T-helper 9 cell (primary cell): ENCODE measurements around the gene TMEM271.
"Not testable (repeated sequence)": the region's sequence is repeated elsewhere in the genome, so short reads cannot be mapped to it uniquely, and the experiment has no call there.

ENCODE experiments used
- DNase-seq: peaks from one replicate; pipeline ENCODE4 v3.0.0-alpha.2; 2020

The TMEM271 gene

GRCh38 chr4:560731-561291 is 15.3 kb downstream of the TMEM271 start:
- no peak for DNase-seq

GRCh38 chr4:560061-560460 is 16.0 kb downstream of the TMEM271 start:
- DNase-seq = no peak

GRCh38 chr4:555566-556275 is 20.4 kb downstream of the TMEM271 start:
- DNase-seq = no peak

GRCh38 chr4:554793-555320 is 21.2 kb downstream of the TMEM271 start:
- DNase-seq = not testable (repeated sequence)

GRCh38 chr4:552019-552418 is 24.1 kb downstream of the TMEM271 start:
- DNase-seq = no peak

- not testable (repeated sequence) for DNase-seq
Observed at GRCh38 chr4:550268-550667, 25.8 kb downstream of the TMEM271 start.

GRCh38 chr4:548976-549375 is 27.1 kb downstream of the TMEM271 start:
- no peak for DNase-seq

- no peak for DNase-seq
Observed at GRCh38 chr4:545612-546011, 30.5 kb downstream of the TMEM271 start.

GRCh38 chr4:544386-545105 is 31.5 kb downstream of the TMEM271 start:
- DNase-seq = no peak

- no peak for DNase-seq
Observed at GRCh38 chr4:541271-541670, 34.8 kb downstream of the TMEM271 start.

- DNase-seq = no peak
Observed at GRCh38 chr4:538542-539142, 37.5 kb downstream of the TMEM271 start.

- no peak for DNase-seq
Observed at GRCh38 chr4:537436-538264, 38.4 kb downstream of the TMEM271 start.

- no peak for DNase-seq
Observed at GRCh38 chr4:536351-536972, 39.6 kb downstream of the TMEM271 start.

- no peak for DNase-seq
Observed at GRCh38 chr4:535924-536281, 40.2 kb downstream of the TMEM271 start.

GRCh38 chr4:535181-535923 is 40.7 kb downstream of the TMEM271 start:
- no peak for DNase-seq

GRCh38 chr4:534576-535151 is 41.4 kb downstream of the TMEM271 start:
- DNase-seq = no peak

- no peak for DNase-seq
Observed at GRCh38 chr4:534101-534575, 42.0 kb downstream of the TMEM271 start.

- DNase-seq = no peak
Observed at GRCh38 chr4:533318-534100, 42.6 kb downstream of the TMEM271 start.

- no peak for DNase-seq
Observed at GRCh38 chr4:532588-533317, 43.3 kb downstream of the TMEM271 start.
